Measurements from ENCODE around the gene GOT1.

GRCh38 chr10:99450624-99451498 lies 20.4 kb upstream of the GOT1 start:
- TF ChIP-seq CBX5 (IDR thresholded peaks at IDR 0.05; ENCODE audit: low read depth, low read length) (no peak), NANOG (IDR thresholded peaks at IDR 0.05; ENCODE audit: insufficient read depth, low read depth, low read length, poor library complexity, severe bottlenecking) (no peak), RNF2 (IDR thresholded peaks at IDR 0.05; ENCODE audit: borderline replicate concordance, low read depth, low read length, missing control alignments, poor library complexity, severe bottlenecking) (no peak), POLR2A (IDR thresholded peaks at IDR 0.05; ENCODE audit: control extremely low read depth in 1 of 2, low read depth in 2 of 2, low read length in 2 of 2) (no peak), CTCF (IDR thresholded peaks at IDR 0.05; ENCODE audit: control extremely low read depth in 1 of 3, insufficient read depth in 1 of 3, low read depth in 1 of 3, low read length in 3 of 3) (no peak), ASH2L (IDR thresholded peaks at IDR 0.05; ENCODE audit: low read length) (no peak), POLR2AphosphoS5 (IDR thresholded peaks at IDR 0.05; ENCODE audit: low read depth, low read length) (no peak), TEAD4 (IDR thresholded peaks at IDR 0.05; ENCODE audit: low read depth, low read length) (no peak), SP1 (IDR thresholded peaks at IDR 0.05; ENCODE audit: low read depth, low read length) (no peak), MAX (IDR thresholded peaks at IDR 0.05) (no peak), SP4 (IDR thresholded peaks at IDR 0.05; ENCODE audit: low read length) (no peak), SIN3A (conservative IDR thresholded peaks at IDR 0.05 in 1 of 2, IDR thresholded peaks at IDR 0.05 in 1 of 2; ENCODE audit: low read depth in 1 of 2, low read length in 2 of 2) (no peak), RBBP5 (IDR thresholded peaks at IDR 0.05; ENCODE audit: borderline replicate concordance, low read depth, low read length) (no peak), EZH2 (IDR thresholded peaks at IDR 0.05; ENCODE audit: low read depth, low read length, severe bottlenecking) (no peak)

All from H1 (cell line).